NCI-H2081 treated with DMSO at 0.1 percent for 48 hours (cell line): Measurements from ENCODE around the gene KRT27.
A peak's percentile ranks its signal among the peaks of the same experiment; 100 is the strongest.
"Not testable (repeated sequence)": the region's sequence is repeated elsewhere in the genome, so short reads cannot be mapped to it uniquely, and the experiment has no call there.

Source experiments
- DNase-seq: peaks from one replicate; lab custom pipeline; 2025; lab: John Stamatoyannopoulos, UW

The KRT27 gene, protein sequence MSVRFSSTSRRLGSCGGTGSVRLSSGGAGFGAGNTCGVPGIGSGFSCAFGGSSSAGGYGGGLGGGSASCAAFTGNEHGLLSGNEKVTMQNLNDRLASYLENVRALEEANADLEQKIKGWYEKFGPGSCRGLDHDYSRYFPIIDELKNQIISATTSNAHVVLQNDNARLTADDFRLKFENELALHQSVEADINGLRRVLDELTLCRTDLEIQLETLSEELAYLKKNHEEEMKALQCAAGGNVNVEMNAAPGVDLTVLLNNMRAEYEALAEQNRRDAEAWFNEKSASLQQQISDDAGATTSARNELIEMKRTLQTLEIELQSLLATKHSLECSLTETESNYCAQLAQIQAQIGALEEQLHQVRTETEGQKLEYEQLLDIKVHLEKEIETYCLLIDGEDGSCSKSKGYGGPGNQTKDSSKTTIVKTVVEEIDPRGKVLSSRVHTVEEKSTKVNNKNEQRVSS

GRCh38 chr17:40782450-40782849, at the start of gene KRT27:
KRT27 (minus strand) TSS chr17:40782550; CDS start chr17:40782493, 57 bp downstream.
- DNase-seq = no peak

GRCh38 chr17:40830085-40830776, 47.9 kb upstream of the KRT27 start:
- no peak for DNase-seq

DNA sequence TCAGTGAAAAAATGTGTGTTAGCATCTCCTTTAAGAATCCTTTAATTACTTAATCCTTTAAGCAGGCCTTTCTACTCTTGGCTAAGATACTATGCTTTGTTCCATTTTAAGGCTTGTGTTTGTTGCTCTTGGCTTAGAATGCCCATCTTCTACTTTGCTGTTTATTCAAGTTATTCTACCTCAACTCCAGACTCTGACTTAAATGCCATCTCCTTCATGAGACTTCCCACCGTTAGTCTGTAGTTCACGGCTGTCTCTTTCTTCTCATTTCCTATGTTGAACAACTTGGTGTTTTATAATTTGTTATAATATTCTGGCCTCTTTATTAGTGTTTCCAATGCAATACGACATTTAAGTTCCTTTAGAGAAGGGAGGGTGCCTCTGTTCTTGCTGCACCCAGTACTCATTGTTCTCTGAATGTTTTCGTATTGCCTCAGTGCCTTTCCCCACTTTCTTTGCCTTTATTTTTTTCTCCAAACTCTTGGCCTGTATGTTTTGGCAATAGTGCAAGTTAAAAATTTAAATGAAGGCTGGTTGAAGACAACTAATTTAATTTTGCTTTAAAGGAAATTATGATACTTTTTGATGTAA, 46.2 kb upstream of the KRT27 start:
- DNase-seq = no peak

- DNase-seq = no peak
Measured at GRCh38 chr17:40827746-40828453, 45.5 kb upstream of the KRT27 start.

- DNase-seq = no peak
Measured at GRCh38 chr17:40825599-40825998, 43.2 kb upstream of the KRT27 start.

GRCh38 chr17:40824015-40824832, 41.9 kb upstream of the KRT27 start:
- no peak for DNase-seq

DNA sequence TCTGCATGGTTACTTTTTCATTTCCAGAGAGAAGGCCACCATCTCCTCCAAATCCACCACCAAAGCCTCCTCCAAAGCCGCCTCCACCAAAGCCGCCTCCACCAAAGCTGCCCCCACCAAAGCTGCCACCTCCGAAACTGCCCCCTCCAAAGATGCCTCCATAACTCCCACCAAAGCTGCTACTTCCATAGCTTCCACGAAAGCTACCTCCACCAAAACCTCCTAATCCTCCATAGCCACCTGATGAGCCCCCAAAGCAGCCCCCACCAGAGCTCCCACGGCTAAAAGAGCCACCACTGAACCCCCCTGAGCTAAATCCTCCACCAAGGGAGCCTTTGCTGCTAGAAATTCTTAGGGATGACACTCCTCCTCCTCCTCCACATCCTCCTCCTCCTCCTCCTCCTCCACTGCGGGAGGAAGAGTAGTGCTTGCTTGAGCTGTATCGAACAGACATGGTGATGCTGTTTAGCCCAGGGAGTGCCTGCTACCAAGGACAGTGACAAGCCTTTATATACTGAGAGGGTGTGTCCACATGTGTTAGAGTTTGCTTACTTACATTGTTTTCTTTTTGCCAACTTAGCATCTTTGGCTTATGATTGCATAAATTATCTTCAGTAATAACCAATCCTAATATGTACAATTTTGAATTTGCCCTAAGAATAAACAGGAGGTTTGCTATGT, 39.9 kb upstream of the KRT27 start, which contains the start of gene KRT10:
Gene KRT10 (minus strand): TSS at position 483 of the 681 bp plus-strand sequence. CDS start 29 bp downstream, at position 454.
- DNase-seq = no peak

- DNase-seq = no peak
Measured at GRCh38 chr17:40821536-40821935, 39.2 kb upstream of the KRT27 start.

DNA sequence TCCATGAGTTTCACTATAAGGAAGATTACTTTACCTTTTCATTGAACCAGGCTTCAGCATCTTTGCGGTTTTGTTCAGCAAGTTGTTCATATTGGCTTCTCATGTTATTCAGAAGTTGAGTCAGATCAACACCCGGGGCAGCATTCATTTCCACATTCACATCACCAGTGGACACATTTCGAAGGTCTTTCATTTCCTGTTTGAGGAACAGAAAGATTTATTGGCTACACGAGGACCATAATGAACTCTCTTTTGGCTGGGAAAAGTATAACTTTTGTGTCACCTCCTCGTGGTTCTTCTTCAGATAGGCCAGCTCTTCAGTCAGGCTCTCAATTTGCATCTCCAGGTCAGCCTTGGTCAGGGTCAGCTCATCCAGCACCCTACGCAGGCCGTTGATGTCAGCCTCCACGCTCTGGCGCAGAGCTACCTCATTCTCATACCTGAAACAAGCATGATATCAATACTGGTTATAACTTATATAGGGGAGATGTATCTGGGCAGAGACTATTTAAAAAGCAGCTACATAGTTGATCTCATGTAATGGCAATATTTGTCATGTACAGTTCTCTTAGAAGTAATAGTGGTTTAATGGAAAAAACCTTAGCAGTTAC, 38.0 kb upstream of the KRT27 start:
- no peak for DNase-seq

- DNase-seq = no peak
Measured at GRCh38 chr17:40819528-40820125, 37.3 kb upstream of the KRT27 start.

GRCh38 chr17:40818733-40819527, 36.6 kb upstream of the KRT27 start:
- peak; percentile 45 for DNase-seq

DNA sequence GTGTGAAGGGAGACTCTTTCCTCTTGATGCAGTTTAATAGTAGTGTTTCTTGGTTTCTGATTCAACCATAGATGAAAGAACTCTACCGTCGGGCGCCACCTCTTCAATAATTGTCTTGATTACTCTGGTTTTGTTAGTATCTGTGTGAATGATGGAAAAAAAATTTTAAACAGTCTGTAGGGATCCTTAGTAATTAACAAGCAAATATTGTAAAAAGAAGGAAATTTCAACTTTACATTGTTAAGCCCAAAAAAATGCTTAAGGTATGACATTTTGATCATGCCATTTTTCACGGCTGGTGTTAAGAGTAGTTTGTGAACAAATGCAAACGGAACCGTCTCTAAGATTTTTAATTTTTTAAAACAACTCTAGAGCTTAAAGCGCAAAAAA, 36.0 kb upstream of the KRT27 start:
- no peak for DNase-seq

- no peak for DNase-seq
Measured at GRCh38 chr17:40817103-40817682, 34.8 kb upstream of the KRT27 start.

DNA sequence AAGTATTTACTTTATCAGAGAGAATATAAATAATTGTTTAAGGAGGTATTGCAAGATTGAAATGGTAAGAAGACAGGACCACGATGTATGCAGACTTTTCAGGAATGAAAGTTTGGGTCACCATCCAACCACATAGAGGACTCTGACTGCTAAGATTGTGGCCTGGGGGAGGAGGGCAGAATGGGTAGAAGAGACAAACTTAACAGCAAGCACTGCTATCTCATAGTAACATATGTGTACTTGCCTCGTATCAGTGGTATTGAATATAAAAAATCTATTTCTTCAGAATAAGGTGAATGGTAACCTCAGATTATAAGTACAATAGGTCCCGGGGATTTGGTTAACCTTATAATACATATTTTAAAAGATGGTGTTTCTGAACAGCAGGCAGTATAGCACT, 34.2 kb upstream of the KRT27 start:
- no peak for DNase-seq

GRCh38 chr17:40815381-40815780, 33.0 kb upstream of the KRT27 start:
- no peak for DNase-seq

DNA sequence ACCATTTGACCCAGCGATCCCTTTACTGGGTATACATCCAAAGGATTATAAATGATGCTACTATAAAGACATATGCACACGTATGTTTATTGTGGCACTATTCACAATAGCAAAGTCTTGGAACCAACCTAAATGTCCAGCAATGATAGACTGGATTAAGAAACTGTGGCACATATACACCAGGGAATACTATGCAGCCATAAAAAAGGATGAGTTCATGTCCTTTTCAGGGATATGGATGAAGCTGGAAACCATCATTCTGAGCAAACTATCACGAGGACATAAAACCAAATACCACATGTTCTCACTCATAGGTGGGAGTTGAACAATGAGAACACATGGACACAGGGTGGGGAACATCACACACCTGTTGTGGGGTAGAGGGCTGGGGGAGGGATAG, 32.3 kb upstream of the KRT27 start:
- DNase-seq = not testable (repeated sequence)

- DNase-seq = no peak
Measured at GRCh38 chr17:40813804-40814203, 31.5 kb upstream of the KRT27 start.

DNA sequence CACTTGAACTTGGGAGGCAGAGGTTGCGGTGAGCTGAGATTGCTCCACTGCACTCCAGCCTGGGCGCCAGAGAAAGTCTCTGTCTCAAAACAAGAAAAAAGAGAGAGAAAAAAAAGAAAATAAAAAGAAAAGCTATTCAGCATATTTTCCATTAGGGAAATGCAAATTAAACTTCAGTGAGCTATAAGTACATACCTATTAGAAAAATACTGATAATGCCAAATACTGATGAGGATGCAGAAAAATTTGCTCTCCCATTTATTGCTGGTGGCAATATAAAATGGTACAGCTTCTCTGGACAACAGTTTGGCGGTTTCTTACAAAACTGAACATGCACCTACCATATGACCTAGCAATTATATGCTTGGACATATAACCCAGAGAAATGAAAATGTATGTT, 30.3 kb upstream of the KRT27 start:
- DNase-seq = no peak

GRCh38 chr17:40810494-40810893, 28.1 kb upstream of the KRT27 start:
- DNase-seq = no peak
